BE2C (cell line): ENCODE data around the gene SMG5.
"Not testable (repeated sequence)": the region's sequence is repeated elsewhere in the genome, so short reads cannot be mapped to it uniquely, and the experiment has no call there.

Experiments used
- DNase-seq: peaks from one replicate; pipeline ENCODE4 v3.0.0-alpha.2; 2020
- H3K27me3 ChIP-seq: fragments of 250-450 bp; sonication (Bioruptor Pico); 2 replicates; pipeline ENCODE4 v1.5.1; 2020; ENCODE audit warnings: mild to moderate bottlenecking
- H3K36me3 ChIP-seq: fragments of 250-450 bp; sonication (Bioruptor Pico); 2 replicates; pipeline ENCODE4 v1.5.1; 2020; ENCODE audit warnings: mild to moderate bottlenecking
- H3K4me1 ChIP-seq: fragments of 250-450 bp; sonication (Bioruptor Pico); 2 replicates; pipeline ENCODE4 v1.5.1; 2020
- H3K4me3 ChIP-seq: 2 replicates; pipeline ENCODE4 v1.5.1; 2011; ENCODE audit warnings: low read depth, low read length
- H3K9me3 ChIP-seq: fragments of 250-450 bp; sonication (Bioruptor Pico); 2 replicates; pipeline ENCODE4 v1.5.1; 2020
- TF ChIP-seq, protein P1 (sequence below): IDR thresholded peaks from 2 replicates; pipeline ENCODE4 v1.5.1; 2012; ENCODE audit warnings: mild to moderate bottlenecking, low read depth, low read length

SMG5 gene

DNA sequence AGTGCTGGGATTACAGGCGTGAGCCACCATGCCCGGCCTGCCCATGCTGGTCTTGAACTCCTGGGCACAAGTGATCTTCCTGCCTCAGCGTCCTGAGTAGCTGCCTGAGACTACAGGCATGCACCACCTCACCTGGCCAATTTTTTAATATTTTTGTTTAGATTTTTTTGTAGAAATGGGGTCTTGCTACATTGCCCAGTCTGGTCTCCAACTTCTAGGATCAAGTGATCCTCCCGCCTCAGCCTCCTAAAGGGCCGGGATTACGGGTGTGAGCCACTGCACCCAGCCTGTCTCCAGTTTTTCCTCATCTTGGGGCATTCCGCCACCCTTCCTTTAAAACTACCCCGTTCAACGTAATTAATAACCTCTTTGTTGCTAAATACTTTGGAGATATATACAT is 62.4 kb downstream of the SMG5 start:
- H3K9me3 ChIP-seq, result no peaks in the 10 kb centered on the region
- no peak overlapping the region for H3K4me3 ChIP-seq
- H3K4me1 ChIP-seq, result no peaks in the 10 kb centered on the region
- H3K27me3 ChIP-seq, result no peaks in the 10 kb centered on the region
- peaks cover 34% of the 10 kb centered on the region for H3K36me3 ChIP-seq
- no peak for DNase-seq
- TF ChIP-seq, protein P1, sequence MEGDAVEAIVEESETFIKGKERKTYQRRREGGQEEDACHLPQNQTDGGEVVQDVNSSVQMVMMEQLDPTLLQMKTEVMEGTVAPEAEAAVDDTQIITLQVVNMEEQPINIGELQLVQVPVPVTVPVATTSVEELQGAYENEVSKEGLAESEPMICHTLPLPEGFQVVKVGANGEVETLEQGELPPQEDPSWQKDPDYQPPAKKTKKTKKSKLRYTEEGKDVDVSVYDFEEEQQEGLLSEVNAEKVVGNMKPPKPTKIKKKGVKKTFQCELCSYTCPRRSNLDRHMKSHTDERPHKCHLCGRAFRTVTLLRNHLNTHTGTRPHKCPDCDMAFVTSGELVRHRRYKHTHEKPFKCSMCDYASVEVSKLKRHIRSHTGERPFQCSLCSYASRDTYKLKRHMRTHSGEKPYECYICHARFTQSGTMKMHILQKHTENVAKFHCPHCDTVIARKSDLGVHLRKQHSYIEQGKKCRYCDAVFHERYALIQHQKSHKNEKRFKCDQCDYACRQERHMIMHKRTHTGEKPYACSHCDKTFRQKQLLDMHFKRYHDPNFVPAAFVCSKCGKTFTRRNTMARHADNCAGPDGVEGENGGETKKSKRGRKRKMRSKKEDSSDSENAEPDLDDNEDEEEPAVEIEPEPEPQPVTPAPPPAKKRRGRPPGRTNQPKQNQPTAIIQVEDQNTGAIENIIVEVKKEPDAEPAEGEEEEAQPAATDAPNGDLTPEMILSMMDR, result no peak

DNA sequence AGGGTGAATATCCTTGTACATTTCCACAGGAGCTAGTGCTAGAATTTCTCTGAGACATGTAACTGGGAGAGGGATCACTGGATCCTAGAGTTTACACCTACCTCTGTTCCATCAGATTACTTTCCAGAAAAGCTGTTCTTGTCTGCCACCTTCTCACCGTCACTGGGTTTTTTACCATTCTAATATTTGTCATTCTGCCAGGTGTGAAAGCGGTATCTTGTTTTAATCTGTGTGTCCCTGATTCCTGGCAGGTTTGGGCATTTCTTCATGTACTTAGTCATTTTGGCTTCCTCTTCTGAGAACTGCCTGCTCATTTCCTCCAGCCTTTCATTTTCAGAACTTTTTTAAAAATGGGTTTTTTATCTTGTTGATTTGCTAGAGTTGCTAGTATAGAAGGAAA is 64.8 kb downstream of the SMG5 start:
- Histone ChIP-seq H3K9me3 (no peaks in the 10 kb centered on the region), H3K36me3 (peaks cover 26% of the 10 kb centered on the region), H3K27me3 (no peaks in the 10 kb centered on the region), H3K4me3 (no peak overlapping the region), H3K4me1 (no peaks in the 10 kb centered on the region)
- no peak for DNase-seq
- TF ChIP-seq, protein P1, result no peak

DNA sequence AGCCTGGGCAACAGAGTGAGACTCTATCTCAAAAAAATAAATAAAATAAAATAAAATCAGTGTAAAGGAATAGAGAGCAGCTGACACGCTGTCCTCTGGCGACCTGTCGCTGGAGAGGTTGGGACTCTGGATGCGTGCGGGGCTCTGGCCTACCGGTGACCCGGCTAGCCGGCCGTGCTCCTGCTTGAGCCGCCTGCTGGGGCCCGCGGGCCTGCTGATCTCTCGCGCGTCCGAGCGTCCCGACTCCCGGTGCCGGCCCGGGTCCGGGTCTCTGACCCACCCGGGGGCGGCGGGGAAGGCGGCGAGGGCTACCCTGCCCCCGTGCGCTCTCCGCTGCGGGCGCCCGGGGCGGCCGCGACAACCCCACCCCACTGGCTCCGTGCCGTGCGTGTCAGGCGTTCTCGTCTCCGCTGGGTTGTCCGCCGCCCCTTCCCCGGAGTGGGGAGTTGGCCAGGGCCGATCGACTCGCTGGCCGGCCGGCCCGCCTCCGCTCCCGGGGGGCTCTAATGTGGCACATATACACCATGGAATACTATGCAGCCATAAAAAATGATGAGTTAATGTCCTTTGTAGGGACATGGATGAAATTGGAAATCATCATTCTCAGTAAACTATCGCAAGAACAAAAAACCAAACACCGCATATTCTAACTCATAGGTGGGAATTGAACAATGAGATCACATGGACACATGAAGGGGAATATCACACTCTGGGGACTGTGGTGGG is 66.1 kb downstream of the SMG5 start:
- not testable (repeated sequence) for H3K4me3 ChIP-seq, H3K4me1 ChIP-seq, DNase-seq, H3K27me3 ChIP-seq, H3K9me3 ChIP-seq
- peaks cover 12% of the 10 kb centered on the region for H3K36me3 ChIP-seq

DNA sequence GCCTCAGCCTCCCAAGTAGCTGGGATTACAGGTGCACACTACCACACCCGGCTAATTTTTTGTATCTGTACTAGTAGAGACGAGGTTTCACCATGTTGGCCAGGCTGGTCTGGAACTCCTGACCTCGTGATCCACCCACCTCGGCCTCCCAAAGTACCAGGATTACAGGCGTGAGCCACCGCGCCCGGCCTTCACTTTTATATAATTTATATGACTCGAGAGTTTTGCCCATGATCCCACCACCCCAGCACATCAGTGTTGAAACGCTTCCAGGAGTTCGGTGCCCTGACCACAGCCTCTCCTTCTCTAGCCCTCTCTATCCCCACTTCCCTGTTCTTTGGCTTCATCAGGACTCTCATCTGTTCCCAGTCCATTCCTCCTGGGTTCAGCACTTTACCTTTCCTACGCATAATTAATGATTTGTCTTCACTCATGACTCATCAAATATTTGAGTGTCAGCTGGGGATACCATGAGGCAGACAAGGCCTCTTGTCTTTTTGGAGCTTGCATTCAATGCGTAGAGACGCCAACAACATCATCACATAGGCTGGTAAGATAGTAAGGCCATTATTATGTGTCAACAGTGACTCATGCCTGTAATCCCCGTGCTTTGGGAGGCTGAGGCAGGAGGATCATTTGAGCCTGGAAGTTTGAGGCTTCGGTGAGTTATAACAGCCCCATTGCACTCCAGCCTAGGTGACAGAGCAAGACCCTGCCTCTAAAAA is 68.4 kb downstream of the SMG5 start:
- no peak for DNase-seq
- Histone ChIP-seq H3K9me3 (no peaks in the 10 kb centered on the region), H3K4me1 (peaks cover 3% of the 10 kb centered on the region; the same call in 1 of the 2 replicates), H3K4me3 (peak overlapping the region; percentile 96), H3K36me3 (peaks cover 17% of the 10 kb centered on the region), H3K27me3 (no peaks in the 10 kb centered on the region)
- TF ChIP-seq, protein P1, result no peak

DNA sequence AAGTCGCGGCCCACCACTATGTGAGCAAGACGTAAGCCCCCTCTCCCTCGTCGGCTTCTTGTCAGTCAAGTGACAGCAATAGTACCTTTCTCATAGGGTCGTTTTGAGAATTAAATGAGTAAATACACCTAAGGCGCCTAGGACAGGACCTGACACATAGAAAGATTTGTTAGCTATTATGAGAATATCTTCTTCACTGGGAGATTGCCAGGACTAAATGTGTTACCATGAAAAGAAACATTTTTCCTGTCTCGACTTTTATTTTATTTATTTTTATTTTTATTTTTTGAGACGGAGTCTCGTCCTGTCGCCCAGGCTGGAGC is 69.0 kb downstream of the SMG5 start:
- H3K36me3 ChIP-seq, result peaks cover 22% of the 10 kb centered on the region
- TF ChIP-seq, protein P1, result no peak

DNA sequence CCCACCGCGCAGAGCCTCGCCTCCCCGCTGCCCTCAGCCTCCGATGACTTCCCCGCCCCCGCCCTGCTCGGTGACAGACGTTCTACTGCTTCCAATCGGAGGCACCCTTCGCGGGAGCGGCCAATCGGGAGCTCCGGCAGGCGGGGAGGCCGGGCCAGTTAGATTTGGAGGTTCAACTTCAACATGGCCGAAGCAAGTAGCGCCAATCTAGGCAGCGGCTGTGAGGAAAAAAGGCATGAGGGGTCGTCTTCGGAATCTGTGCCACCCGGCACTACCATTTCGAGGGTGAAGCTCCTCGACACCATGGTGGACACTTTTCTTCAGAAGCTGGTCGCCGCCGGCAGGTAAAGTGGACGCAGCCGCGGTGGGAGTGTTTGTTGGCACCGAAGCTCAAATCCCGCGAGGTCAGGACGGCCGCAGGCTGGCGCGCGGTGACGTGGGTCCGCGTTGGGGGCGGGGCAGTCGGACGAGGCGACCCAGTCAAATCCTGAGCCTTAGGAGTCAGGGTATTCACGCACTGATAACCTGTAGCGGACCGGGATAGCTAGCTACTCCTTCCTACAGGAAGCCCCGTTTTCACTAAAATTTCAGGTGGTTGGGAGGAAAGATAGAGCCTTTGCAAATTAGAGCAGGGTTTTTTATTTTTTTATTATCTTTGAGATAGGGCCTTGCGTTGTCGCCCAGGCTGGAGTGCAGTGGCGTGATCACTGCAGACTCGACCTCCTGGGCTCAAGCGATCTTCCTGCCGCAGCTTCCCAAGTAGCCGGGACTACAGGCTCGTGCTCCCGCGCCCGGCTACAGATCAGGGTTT is 69.6 kb downstream of the SMG5 start, which contains the start of gene PMF1:
PMF1 (plus strand) TSS at position 175 of the 811 bp plus-strand sequence; CDS start at position 184, 9 bp downstream.
- peaks cover 26% of the 10 kb centered on the region for H3K36me3 ChIP-seq
- H3K4me1 ChIP-seq, result peaks cover 3% of the 10 kb centered on the region; the same call in 1 of the 2 replicates
- H3K9me3 ChIP-seq, result no peaks in the 10 kb centered on the region
- H3K27me3 ChIP-seq, result no peaks in the 10 kb centered on the region
- peak within 1 kb of the TSS; percentile 96 for H3K4me3 ChIP-seq
- TF ChIP-seq, protein P1, result no peak
- peak; percentile 99 for DNase-seq

More for the DNA sequence above, 69.0 kb downstream of the SMG5 start:
- Histone ChIP-seq H3K9me3 (no peaks in the 10 kb centered on the region), H3K4me1 (peaks cover 3% of the 10 kb centered on the region; the same call in 1 of the 2 replicates), H3K27me3 (no peaks in the 10 kb centered on the region), H3K4me3 (peak overlapping the region; percentile 96)
- no peak for DNase-seq
